ENCODE measurements around the gene CAPZA1.

The CAPZA1 gene

DNA sequence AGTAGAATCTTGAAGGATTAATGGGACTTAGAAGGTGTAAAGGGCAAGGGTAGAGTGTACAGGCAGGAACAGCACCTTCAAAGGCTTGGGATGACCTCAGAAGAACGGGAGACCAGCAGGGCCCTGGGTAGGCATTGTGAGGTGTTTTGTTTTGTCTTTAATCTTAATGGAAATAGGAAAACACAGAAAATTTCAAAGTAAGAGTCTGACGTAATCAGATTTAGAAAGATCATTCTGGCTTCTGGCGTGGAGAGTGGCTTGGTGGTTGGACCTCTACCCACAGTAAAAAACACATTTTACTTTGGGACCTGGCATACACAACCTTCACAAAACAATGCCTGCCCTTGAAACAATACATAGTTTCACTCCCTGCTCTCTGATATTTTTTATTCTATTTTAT lies 59.0 kb downstream of the CAPZA1 start:
- DNase-seq = no peak

DNA sequence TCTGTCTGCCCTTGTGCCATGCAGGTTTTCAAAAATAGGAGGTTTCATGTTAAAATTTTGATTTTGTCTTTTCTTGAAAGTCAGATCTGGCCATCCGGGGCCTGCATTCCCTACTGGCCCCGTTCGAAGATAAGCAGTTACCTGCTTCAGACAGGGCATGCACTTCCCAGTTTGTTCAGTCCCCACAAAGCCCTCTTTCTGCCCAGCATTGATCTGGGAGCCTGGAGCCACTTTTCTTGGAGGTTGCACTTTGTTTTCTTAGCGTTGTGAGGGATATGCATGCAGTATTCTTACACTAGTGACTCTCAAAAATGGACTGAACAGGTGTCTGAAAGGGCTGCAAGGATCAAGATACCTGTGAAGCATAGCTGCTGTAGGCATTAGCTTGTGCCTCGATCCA lies 66.3 kb downstream of the CAPZA1 start:
- no peak for DNase-seq

DNA sequence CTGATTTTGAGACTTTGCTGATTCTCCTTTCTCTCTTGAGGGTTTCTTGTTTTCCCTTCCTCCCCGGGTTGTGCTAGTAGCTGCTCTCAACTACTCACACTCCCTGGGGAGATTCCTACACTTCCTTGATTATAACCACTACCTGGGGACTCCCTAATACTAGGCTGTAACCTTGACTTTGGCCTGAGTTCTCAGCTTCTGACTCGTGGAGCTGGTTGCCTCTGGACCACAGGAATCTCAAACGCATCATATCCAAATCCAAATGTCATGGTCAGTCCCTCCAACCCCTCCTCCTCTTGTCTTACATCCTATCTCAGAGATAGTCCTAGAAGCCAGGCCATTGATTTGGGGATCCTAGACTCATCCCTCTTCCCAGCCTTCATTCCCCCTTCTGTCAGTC lies 66.8 kb downstream of the CAPZA1 start:
- no peak for DNase-seq

DNA sequence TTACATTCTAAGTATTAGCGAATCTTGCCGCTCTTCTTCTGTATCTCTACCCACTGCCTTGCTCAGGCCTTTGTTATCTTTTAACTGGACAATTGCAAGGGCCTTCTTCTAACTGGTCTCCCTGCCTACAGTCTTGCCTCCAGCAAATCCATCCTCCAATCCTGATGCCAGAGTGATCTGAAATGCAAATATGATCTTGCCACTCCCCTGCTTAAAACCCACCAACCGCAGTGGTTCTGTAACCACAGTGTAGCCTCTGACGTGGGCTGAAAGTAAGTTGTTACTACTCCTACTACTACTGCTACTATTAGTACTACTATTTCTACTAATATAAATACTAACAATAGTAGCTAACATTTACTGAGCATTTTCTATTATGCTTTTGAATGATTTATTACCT lies 67.2 kb downstream of the CAPZA1 start:
- DNase-seq = no peak

DNA sequence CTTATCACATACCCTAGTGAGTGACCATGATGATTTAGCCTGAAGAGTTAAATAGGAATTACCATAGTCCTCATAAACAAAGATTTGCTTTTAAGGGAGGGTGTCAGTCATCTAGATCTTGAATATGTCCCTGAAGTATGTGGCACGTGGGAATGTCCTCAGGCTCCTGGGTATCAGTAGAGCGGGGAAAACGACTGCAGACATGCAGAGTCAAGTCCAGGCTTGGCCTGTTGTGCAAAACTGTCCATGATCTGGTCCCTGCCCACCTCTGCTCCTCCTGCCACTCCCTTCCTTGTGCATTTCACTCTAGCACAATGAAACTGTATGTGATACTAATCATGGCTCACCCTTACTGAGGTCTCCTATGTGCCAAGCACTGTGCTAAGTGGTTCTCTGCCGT lies 67.7 kb downstream of the CAPZA1 start:
- no peak for DNase-seq

DNA sequence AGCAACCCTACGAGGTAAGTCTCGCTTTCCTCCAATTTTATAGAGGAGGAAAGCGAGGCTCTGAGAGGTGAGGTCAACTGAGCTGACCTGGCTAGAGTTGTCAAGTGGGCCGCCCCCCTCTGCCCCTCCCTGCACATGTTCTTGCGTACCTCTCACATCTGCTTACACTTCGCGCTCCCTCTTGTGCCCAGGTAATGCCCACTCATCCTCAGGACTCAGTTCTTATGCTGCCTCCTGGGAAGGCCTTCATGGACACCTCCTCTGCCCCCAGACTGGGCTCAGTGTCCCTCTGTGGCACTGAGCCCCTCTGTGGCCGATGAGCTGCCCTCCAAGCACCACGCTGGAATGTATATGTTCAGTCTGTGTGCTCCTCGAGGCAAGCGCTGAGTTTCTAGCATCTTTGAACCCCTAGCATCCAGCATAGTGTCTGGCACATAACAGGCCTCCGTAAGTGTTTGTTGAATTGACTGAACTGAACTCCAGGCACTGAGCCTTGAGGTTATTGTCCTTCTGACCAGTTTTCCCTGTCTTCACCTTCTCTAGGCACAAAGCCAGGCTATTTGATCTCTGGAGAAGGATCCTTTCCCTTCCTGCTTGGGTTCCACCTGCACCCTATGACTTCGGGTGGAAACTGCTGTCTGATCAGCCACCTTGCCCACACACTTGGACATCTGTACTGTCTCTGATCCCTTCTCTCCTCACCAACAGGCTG lies 68.3 kb downstream of the CAPZA1 start:
- DNase-seq = no peak

DNA sequence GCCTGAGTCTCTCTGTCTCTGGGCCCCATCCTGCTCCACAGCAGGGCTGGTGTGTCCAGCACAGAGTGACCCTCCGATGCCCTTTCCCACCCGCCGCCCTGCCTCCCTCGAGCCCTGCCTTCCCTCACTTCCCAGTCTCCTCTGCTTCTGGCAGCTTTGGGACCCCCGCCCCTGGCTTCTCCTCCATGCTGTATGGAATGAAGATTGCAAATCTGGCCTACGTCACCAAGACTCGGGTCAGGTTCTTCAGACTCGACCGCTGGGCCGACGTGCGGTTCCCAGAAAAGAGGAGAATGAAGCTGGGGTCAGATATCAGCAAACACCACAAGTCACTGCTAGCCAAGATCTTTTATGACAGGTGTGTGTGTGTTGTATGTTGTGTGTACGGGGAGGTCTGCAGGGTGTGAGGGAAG lies 69.2 kb downstream of the CAPZA1 start:
- no peak for DNase-seq

DNA sequence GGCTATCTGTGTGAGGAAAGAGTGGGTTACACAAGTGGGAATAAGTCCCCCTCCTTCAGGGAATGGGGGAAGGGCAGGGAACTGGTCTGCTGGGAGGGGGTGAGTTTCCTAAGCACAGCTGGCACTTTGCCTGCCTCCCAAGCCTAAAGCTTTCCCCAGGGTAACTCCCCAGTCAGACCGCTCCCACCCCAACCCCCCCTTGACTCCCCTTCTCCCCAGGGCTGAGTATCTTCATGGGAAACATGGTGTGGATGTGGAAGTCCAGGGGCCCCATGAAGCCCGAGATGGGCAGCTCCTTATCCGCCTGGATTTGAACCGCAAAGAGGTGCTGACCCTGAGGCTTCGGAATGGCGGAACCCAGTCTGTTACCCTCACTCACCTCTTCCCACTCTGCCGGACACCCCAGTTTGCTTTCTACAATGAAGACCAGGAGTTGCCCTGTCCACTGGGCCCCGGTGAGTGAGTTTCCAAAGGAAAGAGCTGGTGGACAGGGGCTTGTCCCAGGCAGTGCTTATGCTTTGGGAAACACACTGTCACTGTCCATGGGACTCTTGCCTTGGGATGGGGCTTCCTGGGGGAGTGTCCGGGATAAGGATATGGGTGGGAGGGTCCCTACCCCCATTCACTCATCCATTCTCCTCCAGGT lies 69.7 kb downstream of the CAPZA1 start:
- DNase-seq = no peak

DNA sequence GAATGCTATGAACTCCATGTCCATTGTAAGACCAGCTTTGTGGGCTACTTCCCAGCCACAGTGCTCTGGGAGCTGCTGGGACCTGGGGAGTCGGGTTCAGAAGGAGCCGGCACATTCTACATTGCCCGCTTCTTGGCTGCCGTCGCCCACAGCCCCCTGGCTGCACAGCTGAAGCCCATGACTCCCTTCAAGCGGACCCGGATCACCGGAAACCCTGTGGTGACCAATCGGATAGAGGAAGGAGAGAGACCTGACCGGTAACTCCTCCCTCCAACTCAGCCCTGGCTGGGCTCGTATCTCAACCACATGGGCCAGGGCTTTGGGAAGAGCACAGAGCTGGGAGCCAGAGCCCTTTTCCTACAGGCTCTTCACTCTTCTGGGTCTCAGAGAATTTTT lies 70.2 kb downstream of the CAPZA1 start:
- DNase-seq = no peak

DNA sequence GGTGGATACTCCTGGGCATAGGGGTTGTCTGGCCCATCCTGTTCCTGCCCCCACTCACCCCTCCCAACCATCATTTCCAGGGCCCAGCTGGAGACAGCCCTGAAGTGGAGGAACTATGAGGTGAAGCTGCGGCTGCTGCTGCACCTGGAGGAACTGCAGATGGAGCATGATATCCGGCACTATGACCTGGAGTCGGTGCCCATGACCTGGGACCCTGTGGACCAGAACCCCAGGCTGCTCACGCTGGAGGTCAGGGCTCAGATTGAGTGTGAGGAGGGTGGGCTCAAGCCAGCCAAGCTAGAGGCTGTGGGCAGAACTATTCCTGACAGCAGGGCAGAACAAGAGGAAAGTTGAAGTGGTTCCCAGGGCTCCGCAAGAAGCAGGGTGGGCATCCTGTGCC lies 73.0 kb downstream of the CAPZA1 start:
- no peak for DNase-seq

DNA sequence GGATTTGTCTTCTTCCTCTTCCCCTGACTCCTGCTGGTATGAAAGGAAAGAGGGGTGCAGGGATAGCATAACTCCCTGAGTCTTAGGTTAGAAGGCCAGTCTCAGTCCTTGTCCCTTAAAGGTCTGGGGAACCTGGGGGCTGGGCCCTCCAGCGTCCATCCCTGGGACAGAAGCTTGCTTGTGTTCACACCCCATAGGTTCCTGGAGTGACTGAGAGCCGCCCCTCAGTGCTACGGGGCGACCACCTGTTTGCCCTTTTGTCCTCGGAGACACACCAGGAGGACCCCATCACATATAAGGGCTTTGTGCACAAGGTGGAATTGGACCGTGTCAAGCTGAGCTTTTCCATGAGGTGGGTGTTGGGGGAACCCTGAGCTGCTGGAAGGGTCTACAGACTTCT lies 74.2 kb downstream of the CAPZA1 start:
- DNase-seq = no peak

DNA sequence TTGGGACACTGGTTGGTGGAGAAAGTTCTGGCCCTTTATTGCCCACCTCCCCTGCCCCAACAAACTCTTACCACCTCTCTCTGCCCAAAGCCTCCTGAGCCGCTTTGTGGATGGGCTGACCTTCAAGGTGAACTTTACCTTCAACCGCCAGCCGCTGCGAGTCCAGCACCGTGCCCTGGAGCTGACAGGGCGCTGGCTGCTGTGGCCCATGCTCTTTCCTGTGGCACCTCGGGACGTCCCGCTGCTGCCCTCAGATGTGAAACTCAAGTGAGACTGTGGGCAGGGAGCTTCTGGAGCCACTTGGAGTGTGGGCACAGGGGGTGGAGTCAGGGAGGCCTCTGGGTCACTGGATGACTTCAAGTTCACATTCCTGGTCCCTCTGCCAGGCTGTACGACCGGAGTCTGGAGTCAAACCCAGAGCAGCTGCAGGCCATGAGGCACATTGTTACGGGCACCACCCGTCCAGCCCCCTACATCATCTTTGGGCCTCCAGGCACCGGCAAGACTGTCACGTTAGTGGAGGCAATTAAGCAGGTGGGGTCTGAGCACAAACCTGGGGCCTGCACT lies 74.8 kb downstream of the CAPZA1 start:
- no peak for DNase-seq

DNA sequence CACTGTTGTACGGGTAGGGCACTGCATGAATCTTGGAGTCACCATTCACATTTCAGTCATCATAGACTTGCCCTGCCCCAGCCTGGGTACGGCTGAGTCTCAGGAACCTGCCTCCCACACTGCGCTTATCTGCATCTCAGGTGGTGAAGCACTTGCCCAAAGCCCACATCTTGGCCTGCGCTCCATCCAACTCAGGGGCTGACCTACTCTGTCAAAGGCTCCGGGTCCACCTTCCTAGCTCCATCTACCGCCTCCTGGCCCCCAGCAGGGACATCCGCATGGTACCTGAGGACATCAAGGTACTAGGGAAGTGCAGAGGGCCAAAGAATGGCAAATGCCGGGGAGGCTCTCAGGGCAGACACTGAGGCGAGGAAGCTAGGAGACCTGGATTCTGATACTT lies 75.6 kb downstream of the CAPZA1 start:
- no peak for DNase-seq

DNA sequence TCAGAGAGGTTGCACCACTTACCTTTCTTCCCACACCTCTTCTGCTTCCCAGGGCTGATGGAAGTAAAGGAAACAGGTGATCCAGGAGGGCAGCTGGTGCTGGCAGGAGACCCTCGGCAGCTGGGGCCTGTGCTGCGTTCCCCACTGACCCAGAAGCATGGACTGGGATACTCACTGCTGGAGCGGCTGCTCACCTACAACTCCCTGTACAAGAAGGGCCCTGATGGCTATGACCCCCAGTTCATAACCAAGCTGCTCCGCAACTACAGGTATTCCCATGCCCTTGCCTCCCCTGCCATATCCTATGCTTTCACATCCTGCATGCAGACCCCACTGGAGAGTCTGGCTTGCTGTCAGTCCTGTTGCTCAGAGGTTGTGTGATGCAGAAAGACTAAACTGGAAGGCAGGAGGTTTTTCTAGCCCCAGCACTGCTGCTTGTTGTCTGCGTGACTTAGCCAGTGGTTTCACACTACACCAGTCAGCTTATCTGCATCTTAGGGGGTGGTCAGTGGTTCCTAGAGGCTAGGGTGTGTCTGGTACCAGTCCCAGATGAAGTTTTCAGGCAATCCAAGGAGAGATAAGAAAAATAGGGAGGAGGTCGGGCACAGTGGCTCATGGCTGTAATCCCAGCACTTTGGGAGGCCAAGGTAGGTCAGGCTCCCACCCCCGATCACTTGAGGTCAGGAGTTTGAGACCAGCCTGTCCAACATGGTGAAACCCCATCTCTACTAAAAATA lies 77.1 kb downstream of the CAPZA1 start:
- DNase-seq = no peak

DNA sequence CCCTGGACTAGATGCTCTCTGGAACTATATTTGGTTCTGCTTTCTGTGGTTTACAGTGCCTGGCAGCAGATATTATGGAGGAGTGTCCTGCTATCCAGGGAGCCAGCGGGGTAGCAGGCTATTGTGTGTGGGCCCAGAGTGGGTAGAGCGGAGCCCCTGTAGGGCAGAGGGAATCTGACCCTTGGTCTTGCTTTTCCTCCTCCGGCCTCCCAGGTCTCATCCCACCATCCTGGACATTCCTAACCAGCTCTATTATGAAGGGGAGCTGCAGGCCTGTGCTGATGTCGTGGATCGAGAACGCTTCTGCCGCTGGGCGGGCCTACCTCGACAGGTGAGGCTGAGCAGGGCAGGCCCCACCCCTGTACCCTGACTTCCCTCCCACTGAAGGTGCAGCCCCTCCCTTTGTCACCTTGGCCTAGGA lies 78.2 kb downstream of the CAPZA1 start:
- DNase-seq = no peak

DNA sequence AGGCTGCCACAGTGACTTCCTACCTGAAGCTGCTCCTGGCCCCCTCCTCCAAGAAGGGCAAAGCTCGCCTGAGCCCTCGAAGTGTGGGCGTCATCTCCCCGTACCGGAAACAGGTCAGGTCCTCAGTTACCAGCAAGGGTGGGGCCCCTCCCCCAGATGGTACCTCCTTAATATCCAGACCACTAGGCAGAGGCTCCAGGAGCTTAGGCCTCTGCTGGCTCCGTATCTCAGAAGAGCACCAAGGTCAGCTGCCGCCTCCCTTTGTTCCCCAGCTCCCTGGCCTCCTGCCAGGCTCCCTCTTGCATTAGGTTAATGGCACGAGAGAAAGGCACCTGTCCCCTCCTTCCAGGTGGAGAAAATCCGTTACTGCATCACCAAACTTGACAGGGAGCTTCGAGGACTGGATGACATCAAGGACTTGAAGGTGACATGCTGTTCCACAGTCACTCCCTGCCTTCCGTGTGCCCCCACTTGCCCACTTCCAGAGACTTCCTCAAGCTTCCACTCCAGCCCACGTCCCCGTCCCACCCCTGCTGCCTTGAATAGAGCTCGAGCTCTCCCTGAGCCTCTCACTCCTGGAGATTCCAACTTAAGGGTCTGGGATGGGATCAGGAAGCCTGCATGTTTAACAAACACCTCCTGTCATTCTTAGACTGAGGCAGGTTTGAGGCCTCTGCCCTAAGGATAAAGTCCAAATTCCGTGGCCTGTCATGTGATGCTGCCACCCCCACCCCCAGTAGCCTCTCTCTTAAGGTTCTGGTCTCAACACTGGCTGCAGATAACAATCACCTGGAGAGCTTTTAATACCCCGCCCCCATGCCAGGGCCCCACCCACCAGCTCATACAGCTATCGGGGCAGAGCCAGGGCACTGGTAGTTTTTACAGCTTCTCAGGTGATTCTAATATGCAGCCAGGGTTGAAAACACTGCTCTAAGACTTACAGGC lies 79.0 kb downstream of the CAPZA1 start:
- peak; percentile 34 for DNase-seq

DNA sequence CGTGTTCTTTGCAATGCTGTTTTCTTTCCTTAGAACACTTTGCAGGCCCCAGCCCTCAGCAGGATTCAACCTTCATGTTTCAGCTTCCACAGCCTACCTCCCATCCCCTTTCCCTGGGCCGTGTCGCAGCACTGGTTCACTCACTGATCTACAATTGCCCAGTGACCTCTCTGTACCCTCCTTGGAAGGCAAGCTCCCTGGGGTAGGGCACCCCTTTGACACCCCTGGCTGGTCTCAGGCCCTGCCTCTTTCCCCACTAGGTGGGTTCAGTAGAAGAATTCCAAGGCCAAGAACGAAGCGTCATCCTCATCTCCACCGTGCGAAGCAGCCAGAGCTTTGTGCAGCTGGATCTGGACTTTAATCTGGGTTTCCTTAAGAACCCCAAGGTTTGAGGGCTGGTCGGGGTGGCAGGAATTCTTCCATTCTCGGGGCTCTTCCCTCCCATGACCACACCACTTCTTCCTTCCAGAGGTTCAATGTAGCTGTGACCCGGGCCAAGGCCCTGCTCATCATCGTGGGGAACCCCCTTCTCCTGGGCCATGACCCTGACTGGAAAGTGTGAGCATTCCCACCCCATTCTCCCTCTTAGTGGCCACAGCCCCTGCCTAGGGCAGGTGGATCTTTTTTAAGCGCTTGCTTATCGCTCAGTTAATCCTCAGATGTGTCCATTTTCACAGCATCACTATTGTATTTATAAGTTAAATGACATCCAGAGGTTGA lies 80.0 kb downstream of the CAPZA1 start:
- DNase-seq = no peak

DNA sequence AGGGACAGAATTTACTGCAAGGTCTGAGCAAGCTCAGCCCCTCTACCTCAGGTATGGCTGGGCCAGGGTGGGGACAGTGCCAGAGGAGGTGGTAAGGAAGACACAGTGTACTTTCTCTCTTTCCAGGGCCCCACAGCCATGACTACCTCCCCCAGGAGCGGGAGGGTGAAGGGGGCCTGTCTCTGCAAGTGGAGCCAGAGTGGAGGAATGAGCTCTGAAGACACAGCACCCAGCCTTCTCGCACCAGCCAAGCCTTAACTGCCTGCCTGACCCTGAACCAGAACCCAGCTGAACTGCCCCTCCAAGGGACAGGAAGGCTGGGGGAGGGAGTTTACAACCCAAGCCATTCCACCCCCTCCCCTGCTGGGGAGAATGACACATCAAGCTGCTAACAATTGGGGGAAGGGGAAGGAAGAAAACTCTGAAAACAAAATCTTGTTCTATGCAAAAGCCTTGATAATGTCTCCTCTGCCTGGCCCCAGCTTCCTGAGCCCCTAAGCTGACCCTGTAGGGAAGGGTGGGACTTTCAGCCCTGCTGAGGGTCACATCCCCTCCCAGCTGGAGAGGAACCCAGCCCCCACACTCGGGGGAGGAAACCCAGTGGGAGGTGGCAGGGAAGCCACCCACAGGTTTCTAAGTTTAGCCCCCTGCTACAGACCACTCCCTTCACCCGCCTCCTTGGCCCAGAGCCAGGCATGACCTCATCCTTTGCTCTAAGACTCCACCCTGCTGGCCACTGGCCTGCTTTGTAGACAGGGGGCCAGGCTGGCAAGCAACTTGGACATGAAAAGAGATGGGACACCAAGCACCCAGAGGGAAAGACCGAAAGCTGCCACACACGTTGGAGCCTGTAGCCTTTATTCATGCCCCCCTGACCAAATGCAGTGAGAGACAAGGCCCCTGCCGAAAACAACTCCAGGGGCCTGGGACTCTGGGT lies 80.9 kb downstream of the CAPZA1 start:
- peak; percentile 95 for DNase-seq

DNA sequence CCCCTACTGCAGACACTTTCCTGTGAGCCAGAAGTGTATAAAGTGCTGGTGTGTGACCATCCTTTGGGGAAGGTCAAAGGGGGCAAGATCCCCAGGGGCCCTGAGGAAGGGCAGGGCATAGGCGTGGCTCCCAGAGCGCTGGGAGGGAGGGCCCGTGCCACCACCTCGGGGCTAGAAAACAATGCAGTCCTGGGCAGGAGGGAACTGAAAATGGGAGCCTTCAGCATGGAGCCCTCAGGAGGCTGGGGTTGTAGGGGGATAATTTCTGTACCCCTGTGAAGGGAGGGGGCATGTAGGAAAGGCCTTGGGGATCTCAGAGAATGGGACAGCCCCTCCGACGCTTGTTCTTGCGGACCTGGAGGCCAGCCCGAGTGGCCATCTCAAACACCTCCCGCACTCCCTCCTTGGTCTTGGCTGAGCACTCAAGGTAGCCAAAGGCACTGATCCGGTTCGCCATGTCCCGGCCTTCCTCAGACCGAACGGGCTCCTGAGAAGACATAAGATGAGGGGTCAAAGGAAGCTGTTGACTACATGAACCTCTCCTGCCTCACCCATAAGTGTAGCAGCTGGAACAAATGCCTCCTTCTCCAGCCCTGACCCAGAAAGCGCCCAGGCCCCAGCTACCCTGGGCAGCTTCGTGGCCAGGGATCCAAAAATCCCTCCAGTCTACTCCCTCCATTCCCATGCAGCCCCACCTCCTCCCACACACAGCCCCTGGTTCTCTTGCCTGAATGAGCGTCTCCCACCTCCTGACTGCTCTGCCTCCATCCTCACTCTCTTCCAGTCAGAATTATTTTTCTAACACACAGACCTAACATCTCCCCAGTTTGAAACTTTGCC lies 81.8 kb downstream of the CAPZA1 start:
- DNase-seq = no peak

DNA sequence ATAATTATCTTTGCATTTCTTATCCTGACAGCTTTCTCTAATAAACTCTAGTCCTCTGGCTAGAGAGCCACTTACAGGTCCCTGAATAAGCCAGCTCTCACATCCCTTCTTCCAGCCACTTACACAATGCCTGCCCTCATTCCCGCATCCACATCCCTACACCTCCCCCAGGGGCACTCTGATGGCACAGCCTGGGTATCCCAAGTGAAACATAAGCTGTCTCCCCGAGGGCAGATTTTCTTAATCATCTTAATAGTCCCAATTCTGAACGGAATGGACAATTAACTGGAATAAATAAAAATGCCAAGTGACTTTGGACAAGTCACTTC lies 82.4 kb downstream of the CAPZA1 start:
- no peak for DNase-seq

All from NCI-H1694 (cell line).